C4-2B (cell line): ENCODE results near the gene PMPCA.
A peak's percentile ranks its signal among the peaks of the same experiment; 100 is the strongest.

Source experiments
- H3K27ac ChIP-seq: fragments of 450-650 bp; 2 replicates; pipeline ENCODE4 v1.5.1; 2017
- CTCF ChIP-seq: fragments of 450-650 bp; conservative IDR thresholded peaks from 2 replicates; pipeline ENCODE4 v1.5.1; 2017; ENCODE audit warnings: mild to moderate bottlenecking
- ZFX ChIP-seq: fragments of 450-650 bp; IDR thresholded peaks from 2 replicates; pipeline ENCODE4 v1.6.1; 2017

PMPCA gene

GRCh38 chr9:136409557-136410455 is 652 bp upstream of the PMPCA start:
- no peak for TF ChIP-seq CTCF
- TF ChIP-seq ZFX, result no peak
- peak overlapping the region; percentile 93 for H3K27ac ChIP-seq

GRCh38 chr9:136411378-136411777 is 920 bp downstream of the PMPCA start:
- H3K27ac ChIP-seq, result peak overlapping the region; percentile 93
- TF ChIP-seq CTCF, result no peak
- no peak for TF ChIP-seq ZFX

- TF ChIP-seq ZFX, result no peak
- no peak for TF ChIP-seq CTCF
- no peak overlapping the region for H3K27ac ChIP-seq
Measured at GRCh38 chr9:136412962-136413361, 2.5 kb downstream of the PMPCA start.

- TF ChIP-seq CTCF (no peak), ZFX (no peak)
- H3K27ac ChIP-seq, result no peak overlapping the region
Measured at GRCh38 chr9:136416427-136416826, 6.0 kb downstream of the PMPCA start.

GRCh38 chr9:136416914-136417313 is 6.5 kb downstream of the PMPCA start:
- TF ChIP-seq CTCF (no peak), ZFX (no peak)
- no peak overlapping the region for H3K27ac ChIP-seq

GRCh38 chr9:136418182-136419091 is 8.0 kb downstream of the PMPCA start:
- H3K27ac ChIP-seq, result no peak overlapping the region
- no peak for TF ChIP-seq ZFX
- no peak for TF ChIP-seq CTCF

GRCh38 chr9:136419092-136419420 is 8.6 kb downstream of the PMPCA start:
- no peak overlapping the region for H3K27ac ChIP-seq
- TF ChIP-seq ZFX (no peak), CTCF (no peak)
